Measurements from ENCODE around the gene RXRA.

RXRA gene

GRCh38 chr9:134323741-134324358 is 2.4 kb upstream of the RXRA start:
- DNase-seq (ENCODE audit: low spot score) = no peak

DNA sequence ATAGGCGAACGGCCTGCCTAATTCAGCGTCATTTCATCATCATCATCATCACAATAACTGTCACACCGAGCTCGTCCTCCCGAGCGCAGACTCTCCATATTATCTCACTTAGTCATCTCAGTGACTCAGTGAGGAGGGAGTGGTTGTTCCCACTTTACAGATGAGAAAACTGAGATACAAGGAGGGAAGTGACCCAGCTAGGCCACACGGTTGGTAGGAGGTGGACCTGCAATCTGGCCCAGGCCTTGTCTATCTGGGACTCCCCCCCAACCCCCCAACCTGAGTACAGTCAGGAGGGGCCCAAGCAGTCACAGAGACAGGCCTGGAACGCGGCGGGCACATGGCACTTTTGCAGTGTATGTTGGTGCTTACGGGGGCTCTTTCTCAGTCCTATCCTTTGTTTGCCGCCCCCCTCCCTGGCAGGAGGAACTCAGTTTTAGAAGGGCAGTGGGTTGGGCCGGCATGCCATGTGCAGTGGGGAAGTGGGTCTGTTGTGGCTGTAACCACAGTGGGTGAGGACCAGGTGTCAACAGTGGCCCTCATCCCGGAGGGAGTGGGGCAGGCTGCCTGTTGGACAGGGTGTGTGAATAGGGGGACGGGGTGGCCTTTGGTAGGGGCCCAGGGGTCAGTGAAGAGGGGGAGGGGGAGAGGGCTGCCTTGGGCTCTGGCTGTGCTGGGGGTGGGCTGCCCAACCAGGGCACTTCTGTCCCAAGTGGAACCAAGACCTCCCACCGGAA is 1.7 kb upstream of the RXRA start:
- DNase-seq (ENCODE audit: low spot score) = no peak

GRCh38 chr9:134325096-134325812 is 1.0 kb upstream of the RXRA start:
- no peak for DNase-seq (ENCODE audit: low spot score)

DNA sequence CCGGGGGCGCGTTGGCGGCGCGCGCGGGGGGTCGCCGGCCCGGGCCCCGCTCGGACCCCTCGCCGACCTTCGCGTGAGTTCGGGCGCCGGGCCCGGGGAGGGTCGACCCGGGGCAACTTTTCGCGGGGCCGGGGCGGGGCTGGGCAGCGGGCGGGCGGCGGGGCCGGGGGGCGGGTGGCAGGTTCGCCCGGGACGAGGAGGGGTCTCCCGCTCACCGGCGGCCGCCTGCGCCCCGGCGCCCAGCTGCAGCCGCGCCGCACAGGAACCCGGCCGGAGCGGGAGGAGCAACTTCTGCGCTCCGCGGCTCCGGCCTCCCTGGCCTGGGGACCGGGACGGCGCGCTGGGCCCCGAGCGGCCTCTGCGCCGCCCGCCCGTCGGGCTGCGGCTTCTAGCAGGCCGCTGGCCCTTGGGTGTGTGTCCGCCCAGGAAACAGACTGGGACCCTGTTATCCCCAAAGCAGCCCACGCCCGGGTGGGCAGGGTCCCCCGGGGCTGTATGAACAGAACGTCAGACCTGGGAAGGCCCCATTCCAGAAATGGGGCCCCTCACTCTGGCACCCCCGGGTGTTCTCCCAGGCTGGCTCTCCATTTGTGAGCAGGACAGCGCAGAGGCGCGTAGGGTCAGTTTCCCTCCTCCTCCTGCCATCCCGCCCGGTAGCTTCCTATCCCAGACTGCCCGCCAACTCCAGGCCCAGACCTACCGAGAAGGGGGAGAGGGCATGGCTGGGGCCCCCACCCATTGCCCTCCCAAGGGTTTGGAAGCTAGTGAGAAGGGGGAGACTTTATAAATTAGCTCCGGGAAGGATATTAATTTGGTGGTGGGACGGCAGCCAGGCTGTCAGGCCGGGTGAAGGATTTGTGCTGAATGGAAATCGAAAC is 708 bp downstream of the RXRA start:
- DNase-seq (ENCODE audit: low spot score) = no peak

DNA sequence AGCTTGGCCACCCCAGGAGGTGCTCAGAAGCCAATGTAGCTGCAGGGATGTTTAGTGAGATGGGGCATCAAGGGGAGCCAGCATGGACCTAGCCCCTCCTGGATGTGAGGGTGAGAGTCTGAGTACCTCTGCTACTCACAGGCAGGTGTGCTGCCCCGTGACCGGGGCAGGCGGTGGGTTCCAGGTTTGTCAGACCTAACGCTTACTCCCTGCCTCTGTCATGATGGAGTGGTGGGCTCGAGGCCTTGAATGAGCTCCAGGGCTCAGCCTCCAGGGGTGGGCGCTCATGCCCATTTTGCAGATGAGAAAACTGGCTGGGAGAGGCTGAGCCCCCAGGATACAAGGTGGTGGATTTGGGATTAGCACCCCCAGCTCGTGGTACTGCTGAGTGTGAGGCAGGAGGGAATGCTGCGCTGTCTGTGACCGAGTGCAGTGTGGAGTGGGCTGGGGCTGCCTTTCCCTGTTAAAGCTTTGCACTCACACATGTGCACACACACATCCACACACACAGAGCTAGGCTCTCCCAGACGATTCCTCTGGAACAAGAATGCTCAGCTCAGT is 1.5 kb downstream of the RXRA start:
- DNase-seq (ENCODE audit: low spot score) = no peak

DNA sequence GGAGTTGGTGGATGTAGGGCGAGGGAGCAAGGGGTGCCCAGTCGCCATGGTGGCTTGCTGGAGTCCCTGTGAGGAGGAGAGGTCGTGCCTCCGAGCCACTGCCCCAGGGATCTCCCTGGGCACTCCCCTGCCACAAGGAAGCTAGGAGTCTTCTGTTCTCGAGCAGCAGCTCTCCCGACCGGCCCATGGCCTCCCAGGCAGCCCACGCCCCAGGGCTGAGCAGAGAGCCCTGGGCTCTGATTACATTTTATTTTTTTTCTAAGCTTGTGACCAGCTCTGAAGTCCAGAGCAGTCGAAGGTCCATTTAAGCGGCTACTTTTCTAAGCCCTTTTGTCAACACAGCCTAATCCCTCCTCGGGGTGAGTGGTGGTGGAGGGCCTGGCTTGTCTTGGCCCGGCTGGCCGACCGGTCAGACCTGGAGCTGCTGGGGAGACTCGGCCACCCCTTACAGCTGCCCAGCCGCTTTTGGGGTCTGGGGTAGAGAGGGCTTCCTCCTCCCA is 2.1 kb downstream of the RXRA start:
- peak; percentile 66 for DNase-seq (ENCODE audit: low spot score)

DNA sequence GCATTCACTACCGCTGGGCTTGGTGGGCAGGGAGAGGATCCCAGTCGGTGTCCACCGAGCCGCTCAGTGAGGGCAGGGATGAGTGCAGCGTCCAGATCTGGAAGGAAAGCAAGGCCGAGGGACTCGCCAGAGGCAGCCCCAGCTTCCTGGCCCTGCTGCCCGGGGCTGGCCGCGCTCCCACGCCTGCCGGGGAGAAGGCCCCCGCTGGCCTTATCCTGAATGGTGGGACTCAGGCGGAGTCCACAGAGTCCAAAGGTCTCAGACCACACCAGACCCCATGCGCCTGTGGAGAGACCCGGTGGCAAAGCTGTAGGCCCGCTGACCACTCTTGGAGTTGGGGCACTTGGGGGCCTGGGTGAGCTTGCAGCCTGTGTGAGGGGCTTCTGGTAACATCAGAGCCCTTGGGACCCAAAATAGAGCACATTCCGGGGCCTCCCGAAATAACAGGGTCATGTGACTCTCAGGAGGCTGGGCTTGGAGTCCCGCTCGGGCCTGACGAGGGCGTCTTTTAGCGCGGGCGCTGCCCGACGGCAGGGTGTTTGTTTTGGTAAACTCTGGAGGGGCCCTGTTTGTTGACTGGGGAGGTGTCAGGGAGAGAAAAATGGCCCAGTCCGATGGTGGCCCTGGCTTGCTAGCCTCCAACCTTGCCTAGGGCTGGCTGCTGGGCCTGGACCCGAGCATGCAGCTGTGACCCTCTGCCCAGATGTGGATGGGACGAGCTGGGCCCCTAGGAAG is 2.8 kb downstream of the RXRA start:
- peak; percentile 85 for DNase-seq (ENCODE audit: low spot score)

DNA sequence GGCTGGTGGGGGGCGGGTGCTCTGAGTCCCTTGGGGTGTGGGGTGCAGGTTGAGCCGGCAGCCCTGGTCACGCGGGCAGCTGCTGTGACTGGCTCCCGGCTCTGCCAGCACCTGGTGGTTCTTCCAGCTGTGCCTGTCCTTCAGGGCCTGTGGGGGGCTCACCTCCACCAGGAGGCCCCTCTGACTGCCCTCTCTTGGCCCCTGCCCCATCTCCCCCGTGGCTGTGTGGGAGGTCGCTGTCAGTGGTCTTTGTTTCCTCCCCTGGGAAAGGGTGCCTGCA is 3.3 kb downstream of the RXRA start:
- no peak for DNase-seq (ENCODE audit: low spot score)

GRCh38 chr9:134329886-134330285 is 3.6 kb downstream of the RXRA start:
- DNase-seq (ENCODE audit: low spot score) = no peak

DNA sequence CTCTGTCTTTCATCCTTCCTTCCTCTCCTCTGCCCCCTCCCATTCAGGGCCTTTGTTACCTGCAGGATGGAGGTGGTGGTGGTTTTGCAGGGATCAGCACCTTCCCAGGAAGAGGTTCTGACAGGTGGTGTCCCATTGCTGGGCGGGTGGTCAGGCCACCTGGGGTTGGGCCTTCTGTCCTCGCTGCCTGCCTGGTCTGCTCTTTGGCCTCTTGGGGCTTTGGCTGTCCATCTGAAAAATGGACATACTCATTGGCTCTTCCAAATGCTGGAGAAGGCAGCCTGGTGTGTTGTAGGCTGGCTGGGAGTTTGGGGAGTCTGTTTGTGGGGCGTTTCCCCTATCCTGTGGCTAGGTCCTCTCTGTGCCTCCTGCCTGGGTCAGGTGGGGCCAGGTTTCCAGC is 4.3 kb downstream of the RXRA start:
- no peak for DNase-seq (ENCODE audit: low spot score)

- no peak for DNase-seq (ENCODE audit: low spot score)
Measured at GRCh38 chr9:134331186-134332025, 5.2 kb downstream of the RXRA start.

GRCh38 chr9:134332266-134332665 is 6.0 kb downstream of the RXRA start:
- no peak for DNase-seq (ENCODE audit: low spot score)

DNA sequence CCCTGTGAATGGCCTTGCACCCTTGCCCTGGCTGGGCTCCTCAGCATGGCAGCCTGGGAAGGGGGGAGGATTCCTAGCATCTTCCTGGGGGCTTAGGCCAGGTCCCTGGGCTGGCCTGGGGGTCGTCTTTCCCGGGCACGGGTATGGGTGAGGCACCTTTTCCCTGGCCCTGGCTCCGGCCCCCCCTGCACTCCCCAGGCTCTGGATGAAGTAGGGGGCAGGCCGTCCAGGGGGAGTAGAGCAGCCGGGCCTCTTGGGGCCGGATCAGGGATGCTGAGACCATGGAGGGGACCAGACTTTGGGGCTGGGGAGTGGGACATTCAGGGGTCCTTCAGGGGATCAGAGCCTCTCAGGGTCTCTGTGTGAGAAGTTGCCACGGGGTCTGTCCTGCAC is 6.6 kb downstream of the RXRA start:
- DNase-seq (ENCODE audit: low spot score) = no peak

GRCh38 chr9:134333234-134333873 is 7.1 kb downstream of the RXRA start:
- peak; percentile 93 for DNase-seq (ENCODE audit: low spot score)

DNA sequence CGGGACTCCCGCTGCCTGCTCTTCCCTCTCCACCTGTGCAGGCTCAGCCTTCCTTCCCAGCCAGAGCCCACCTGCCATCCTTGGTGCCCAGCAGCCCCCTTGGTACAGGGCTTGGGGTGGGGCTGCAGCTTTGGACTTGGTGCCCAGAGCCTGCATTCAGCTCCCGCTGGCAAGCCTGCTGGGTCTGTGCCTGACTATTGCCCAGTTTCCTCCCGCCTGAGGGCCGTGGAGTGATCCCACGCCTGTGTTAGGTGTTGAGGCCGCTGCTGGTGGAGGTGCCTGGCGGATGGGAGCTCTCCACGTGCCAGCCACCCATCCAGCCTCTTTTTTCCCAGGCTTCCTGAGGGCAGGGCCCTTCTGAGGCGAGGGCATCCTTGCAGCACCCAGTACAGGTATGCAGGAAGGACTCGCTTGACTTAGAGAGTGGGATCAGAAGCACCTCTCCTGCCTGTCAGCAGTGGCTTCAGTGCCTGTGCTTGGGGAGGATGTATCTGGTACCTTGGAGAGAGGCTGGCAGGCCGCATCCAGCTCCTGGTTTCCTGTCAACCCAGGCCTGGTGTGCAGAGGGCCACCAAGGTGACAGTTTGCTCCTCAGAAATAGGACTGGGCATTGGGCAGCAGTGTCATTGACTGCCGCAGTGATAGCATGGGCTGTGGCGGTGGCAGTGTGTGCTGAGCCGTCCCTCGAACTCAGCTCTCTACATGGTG is 7.8 kb downstream of the RXRA start:
- no peak for DNase-seq (ENCODE audit: low spot score)

GRCh38 chr9:134335061-134335460 is 8.8 kb downstream of the RXRA start:
- no peak for DNase-seq (ENCODE audit: low spot score)

DNA sequence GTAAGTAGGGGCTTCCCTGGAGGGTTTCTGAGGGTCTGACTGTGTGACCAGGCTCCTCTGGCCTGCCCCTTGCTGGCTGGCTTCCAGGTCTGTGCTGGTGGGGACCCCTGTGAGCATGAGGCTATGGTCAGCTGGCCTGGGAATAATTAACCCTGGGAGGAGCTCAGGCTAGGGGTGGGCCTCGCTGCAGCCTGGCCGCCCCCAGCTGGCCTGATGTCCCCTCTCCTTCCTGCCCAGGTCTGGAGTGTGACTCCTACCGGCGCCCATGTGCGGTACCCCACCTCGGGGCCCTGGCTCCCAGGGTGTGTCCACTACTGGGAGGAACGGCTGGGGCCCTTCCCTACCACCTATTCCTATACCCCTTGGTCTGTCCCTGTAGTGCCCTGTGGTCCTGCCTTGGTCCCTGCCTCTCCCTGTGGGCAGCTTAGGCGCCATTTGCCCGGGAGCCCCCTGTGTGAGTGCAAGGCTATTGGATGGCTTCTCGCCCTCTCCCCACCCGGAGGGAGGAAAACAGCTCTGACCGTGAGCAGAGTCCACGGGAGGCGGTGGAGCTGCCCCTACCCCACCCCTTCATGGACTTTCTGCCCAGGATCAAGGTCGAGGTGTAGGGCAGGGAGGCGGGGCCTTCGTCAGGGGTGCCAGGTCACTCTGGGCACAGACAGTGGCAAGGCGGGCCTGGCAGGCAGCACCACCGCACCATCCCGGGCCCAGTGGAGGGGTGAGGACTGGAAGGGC is 9.4 kb downstream of the RXRA start:
- no peak for DNase-seq (ENCODE audit: low spot score)

DNA sequence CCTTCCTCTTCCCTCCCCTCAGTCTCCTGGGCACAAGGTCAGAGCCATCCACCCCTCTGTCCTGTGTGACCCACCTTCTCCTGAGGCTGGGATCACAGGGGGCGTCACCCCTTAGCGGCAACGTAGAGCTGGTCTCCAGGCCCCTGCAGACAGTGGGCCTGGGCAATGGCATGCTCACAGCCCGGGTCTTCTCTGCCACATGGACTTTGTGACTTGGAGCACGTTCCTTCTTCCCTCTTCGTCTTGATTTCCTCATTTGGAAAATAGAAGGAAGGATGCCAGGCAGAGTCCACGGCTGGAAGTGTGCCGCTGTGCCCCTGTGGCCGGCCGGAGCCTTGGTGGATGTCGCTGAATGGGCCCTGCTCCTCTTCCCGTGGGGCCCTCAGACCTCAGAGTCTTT is 10.0 kb downstream of the RXRA start:
- DNase-seq (ENCODE audit: low spot score) = no peak

GRCh38 chr9:134336924-134337323 is 10.7 kb downstream of the RXRA start:
- no peak for DNase-seq (ENCODE audit: low spot score)

Data from HuH-7 (cell line).